Breast epithelium (tissue), 4 donors: Measurements from ENCODE around the gene NIFK. TPM values are rescaled to one million over a fixed set of nuclear protein-coding genes. Genes with fewer than 3 reads are reported as not detected.
"Not testable (repeated sequence)": the region's sequence is repeated elsewhere in the genome, so short reads cannot be mapped to it uniquely, and the experiment has no call there.

Experiments
- DNase-seq, 2 donors: peaks; one replicate each; pipeline ENCODE4 v3.0.0-alpha.2; 2019; ENCODE audit warnings: low spot score in 2 of 2
- H3K27ac ChIP-seq, 2 donors: fragments of 200-600 bp; sonication (generic) in 1 of 2; one replicate each; pipeline ENCODE4 v1.5.1; 2016 to 2019; ENCODE audit warnings: mild to moderate bottlenecking in 1 of 2
- H3K27me3 ChIP-seq, 2 donors: fragments of 200-600 bp; sonication (generic) in 1 of 2; one replicate each; pipeline versions ENCODE4 v1.5.1 to v1.6.0; 2017 to 2019; ENCODE audit warnings: control low read depth in 1 of 2, mild to moderate bottlenecking in 1 of 2
- H3K36me3 ChIP-seq: fragments of 200-600 bp; one replicate; pipeline ENCODE4 v1.5.1; 2019
- H3K4me1 ChIP-seq, 2 donors: fragments of 200-600 bp; sonication (generic); one replicate each; pipeline ENCODE4 v1.5.1; 2016 to 2019; ENCODE audit warnings: control low read depth in 1 of 2
- H3K4me3 ChIP-seq, 3 donors: fragments of 200-600 bp; sonication (generic); 1 replicate in 2 of 3; 2 replicates in 1 of 3; pipeline ENCODE4 v1.5.1; 2016 to 2019; ENCODE audit warnings: mild to moderate bottlenecking in 3 of 3, moderate library complexity in 2 of 3
- H3K9me3 ChIP-seq, 2 donors: fragments of 200-600 bp; sonication (generic) in 1 of 2; one replicate each; pipeline ENCODE4 v1.5.1; 2016 to 2019; ENCODE audit warnings: control low read depth in 1 of 2
- CTCF ChIP-seq, 3 donors: fragments of 450-650 bp; IDR thresholded peaks; one replicate each; pipeline ENCODE4 v1.5.1; 2016 to 2017; ENCODE audit warnings: antibody characterized with exemption in 3 of 3, mild to moderate bottlenecking in 3 of 3, moderate library complexity in 3 of 3
- POLR2A ChIP-seq: fragments of 450-650 bp; IDR thresholded peaks from one replicate; pipeline ENCODE4 v1.6.1; 2016; ENCODE audit warnings: antibody characterized with exemption, mild to moderate bottlenecking, moderate library complexity
- POLR2AphosphoS5 ChIP-seq, 3 donors: sonication (generic); formaldehyde crosslinking; IDR thresholded peaks; one replicate each; pipeline ENCODE4 v1.6.1; 2017; ENCODE audit warnings: antibody characterized with exemption in 3 of 3
- intact Hi-C: fragments of 100-400 bp; cut with DNase I; formaldehyde crosslinking; loops from one replicate; pipeline ENCODE4 v1.15.1; 2023; ENCODE audit warnings: low total_unique reads
- total RNA-seq, 3 donors: library from RNA; depleted of rRNA; stranded (reverse); fragments of >200 nt; gene quantifications; one replicate each; pipeline ENCODE4 v1.1.0, GENCODE V29; 2016

Gene NIFK
- total RNA-seq, 3 donors from 2014 or later = 33.9 to 45.6 (median 39.1) TPM

- no peaks in the 10 kb centered on the region for H3K27me3 ChIP-seq
- no peak for TF ChIP-seq CTCF (IDR thresholded peaks at IDR 0.05)
- no peak for TF ChIP-seq POLR2A
- TF ChIP-seq POLR2AphosphoS5 (IDR thresholded peaks at IDR 0.05) = no peak
- no peak overlapping the region for H3K4me3 ChIP-seq
- H3K27ac ChIP-seq = no peak overlapping the region
- DNase-seq = no peak
- intact Hi-C loops = no loop called here
- H3K36me3 ChIP-seq = no peaks in the 10 kb centered on the region
- no peaks in the 10 kb centered on the region for H3K4me1 ChIP-seq
- no peaks in the 10 kb centered on the region for H3K9me3 ChIP-seq
Measured at GRCh38 chr2:121716126-121716525, 20.5 kb downstream of the NIFK start.

GRCh38 chr2:121711481-121711880 is 25.2 kb downstream of the NIFK start:
- H3K27ac ChIP-seq, H3K9me3 ChIP-seq, H3K4me3 ChIP-seq, intact Hi-C loops, DNase-seq, H3K36me3 ChIP-seq, H3K4me1 ChIP-seq, H3K27me3 ChIP-seq: not testable (repeated sequence)

GRCh38 chr2:121710470-121711170 is 26.1 kb downstream of the NIFK start:
- Histone ChIP-seq H3K36me3 (no peaks in the 10 kb centered on the region), H3K4me1 (no peaks in the 10 kb centered on the region), H3K9me3 (no peaks in the 10 kb centered on the region), H3K4me3 (no peak overlapping the region), H3K27me3 (no peaks in the 10 kb centered on the region), H3K27ac (no peak overlapping the region)
- TF ChIP-seq POLR2AphosphoS5 (IDR thresholded peaks at IDR 0.05) (no peak), POLR2A (no peak), CTCF (IDR thresholded peaks at IDR 0.05) (no peak)
- intact Hi-C loops = no loop called here
- no peak for DNase-seq

GRCh38 chr2:121709776-121710469 is 26.8 kb downstream of the NIFK start:
- H3K27ac ChIP-seq = no peak overlapping the region
- no peak for TF ChIP-seq CTCF (IDR thresholded peaks at IDR 0.05)
- no peak for TF ChIP-seq POLR2A
- TF ChIP-seq POLR2AphosphoS5 (IDR thresholded peaks at IDR 0.05) = no peak
- H3K4me1 ChIP-seq = no peaks in the 10 kb centered on the region
- no peaks in the 10 kb centered on the region for H3K27me3 ChIP-seq
- no peaks in the 10 kb centered on the region for H3K36me3 ChIP-seq
- intact Hi-C loops = no loop called here
- no peak for DNase-seq
- no peaks in the 10 kb centered on the region for H3K9me3 ChIP-seq
- no peak overlapping the region for H3K4me3 ChIP-seq

- intact Hi-C loops = no loop called here
- no peaks in the 10 kb centered on the region for H3K36me3 ChIP-seq
- H3K4me3 ChIP-seq = no peak overlapping the region
- no peaks in the 10 kb centered on the region for H3K4me1 ChIP-seq
- DNase-seq = no peak
- H3K9me3 ChIP-seq = no peaks in the 10 kb centered on the region
- H3K27me3 ChIP-seq = no peaks in the 10 kb centered on the region
- no peak overlapping the region for H3K27ac ChIP-seq
- TF ChIP-seq POLR2AphosphoS5 (IDR thresholded peaks at IDR 0.05) (no peak), POLR2A (no peak), CTCF (IDR thresholded peaks at IDR 0.05) (no peak)
Measured at GRCh38 chr2:121707920-121708361, 28.7 kb downstream of the NIFK start.
